Measurements from ENCODE around the gene ADGRF3. TPM values are rescaled to one million over a fixed set of nuclear protein-coding genes. Genes with fewer than 3 reads are reported as not detected.

Gene ADGRF3
- total and polyA plus RNA-seq, 2 of the 8 experiments (the other 6 are each of a cell fraction or from before 2014, with no cell fraction given), result 0.54 to 0.69 TPM

DNA sequence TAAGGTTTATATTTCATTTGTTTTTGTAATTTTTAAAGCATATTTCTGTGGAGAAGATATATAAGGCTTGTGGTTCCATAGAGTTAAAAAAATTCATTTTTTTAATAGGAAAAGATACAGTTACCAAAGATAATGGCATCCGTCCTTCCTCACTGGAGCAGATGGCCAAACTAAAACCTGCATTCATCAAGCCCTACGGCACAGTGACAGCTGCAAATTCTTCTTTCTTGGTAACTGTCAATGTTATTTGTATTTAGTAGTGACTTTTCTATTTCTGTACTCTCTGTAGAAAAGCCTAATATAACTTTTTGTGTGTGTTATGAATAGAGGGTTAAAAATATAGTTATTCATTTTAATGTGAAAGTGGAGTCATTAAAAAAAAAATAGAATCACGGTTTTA is 66.7 kb downstream of the ADGRF3 start:
- no peak overlapping the region for H4K91ac ChIP-seq (replicated peaks; ENCODE audit: insufficient read length, low read length)
- H2AK5ac ChIP-seq (ENCODE audit: low read depth, low read length), result no peak overlapping the region
- H2BK15ac ChIP-seq (ENCODE audit: low read length), result no peak overlapping the region
- ChIA-PET CTCF (ENCODE audit: partially characterized antibody) (interaction anchor here (0.6 kb wide), 1 partner anchor 22 kb away, joined by 3 read pairs; no protein-coding TSS in a partner anchor), POLR2A (ENCODE audit: partially characterized antibody) (interaction anchor here (1.2 kb wide), 1 partner anchor 9 kb away, joined by 3 read pairs; no protein-coding TSS in a partner anchor)
- no peaks in the 10 kb centered on the region for H3K9me3 ChIP-seq (ENCODE audit: insufficient read depth in 2 of 2, low read depth in 1 of 2, low read length in 1 of 2)
- H3K56ac ChIP-seq (replicated peaks; ENCODE audit: insufficient read length, low read depth, low read length), result no peak overlapping the region
- H3K18ac ChIP-seq (ENCODE audit: extremely low read depth, low read length), result no peak overlapping the region
- H3K4me2 ChIP-seq (ENCODE audit: insufficient read depth in 1 of 2, low read depth in 2 of 2, low read length in 2 of 2), result no peak overlapping the region
- no peak overlapping the region for H2BK12ac ChIP-seq (ENCODE audit: low read depth, low read length)
- H3K36me3 ChIP-seq (ENCODE audit: control insufficient read depth in 2 of 4, insufficient read depth in 4 of 4, low read length in 3 of 4), result peaks cover 9 to 51% (median 33%) of the 10 kb centered on the region in 4 experiments; a peak in 7 of 8 replicates
- no peaks in the 10 kb centered on the region for H3K4me1 ChIP-seq (replicated peaks in 1 of 4; ENCODE audit: control insufficient read depth in 3 of 4, insufficient read depth in 4 of 4, low read length in 3 of 4)
- no peak overlapping the region for H4K5ac ChIP-seq (ENCODE audit: insufficient read length, low read depth, low read length)
- no peak overlapping the region for H2AFZ ChIP-seq (ENCODE audit: low read length)
- 97% methylated on average over 3 of the region's 3 CpGs; no CpG with 5 or more reads in 1 of the 2 experiments for WGBS, 2 experiments (ENCODE audit: extremely low coverage in 1 of 2, insufficient coverage in 1 of 2, insufficient read length in 1 of 2, insufficient replicate concordance in 2 of 2, low coverage in 1 of 2, low lambda C conversion rate in 2 of 2, missing lambda C conversion rate in 1 of 2)
- H4K20me1 ChIP-seq (replicated peaks in 1 of 2; ENCODE audit: control insufficient read depth in 1 of 2, insufficient read depth in 2 of 2, low read length in 2 of 2), result no peaks in the 10 kb centered on the region
- FAIRE-seq (no peak), DNase-seq (ENCODE audit: low read depth in 1 of 2, low spot score in 2 of 2) (no peak)
- no peak overlapping the region for H3K4ac ChIP-seq (replicated peaks; ENCODE audit: insufficient read length, low read depth, low read length)
- H3K9ac ChIP-seq (replicated peaks in 1 of 4; ENCODE audit: extremely low read depth in 1 of 4, low read depth in 3 of 4, low read length in 3 of 4), result no peak overlapping the region
- no peak overlapping the region for H2BK120ac ChIP-seq (replicated peaks; ENCODE audit: low read depth, low read length)
- no peak overlapping the region for H3K4me3 ChIP-seq (ENCODE audit: extremely low read depth in 1 of 4, insufficient read depth in 2 of 4, low read depth in 3 of 4, low read length in 4 of 4)
- H4K8ac ChIP-seq (ENCODE audit: extremely low read depth, insufficient read depth, low read length), result no peak overlapping the region
- no peak overlapping the region for H3K27ac ChIP-seq (ENCODE audit: low read depth, low read length)
- H3K79me2 ChIP-seq (ENCODE audit: control insufficient read depth in 1 of 2, insufficient read depth in 2 of 2, low read length in 2 of 2), result no peaks in the 10 kb centered on the region
- H2BK20ac ChIP-seq (ENCODE audit: low read length), result no peak overlapping the region
- no peak overlapping the region for H3K23ac ChIP-seq (ENCODE audit: insufficient read length)
- no peaks in the 10 kb centered on the region for H3K79me1 ChIP-seq (ENCODE audit: low read depth, low read length)
- no peak overlapping the region for H2BK5ac ChIP-seq (ENCODE audit: low read depth, low read length)
- no peak overlapping the region for H3K14ac ChIP-seq (ENCODE audit: insufficient read length)
- no peaks in the 10 kb centered on the region for H3K23me2 ChIP-seq (ENCODE audit: low read depth, low read length)
- no peaks in the 10 kb centered on the region for H3K27me3 ChIP-seq (replicated peaks in 1 of 4; ENCODE audit: control insufficient read depth in 3 of 4, extremely low read depth in 1 of 4, insufficient read depth in 3 of 4, low read length in 3 of 4)
- no peak for TF ChIP-seq CBX8 (IDR thresholded peaks at IDR 0.05; ENCODE audit: borderline replicate concordance, low read depth, low read length)
- no peak for TF ChIP-seq SRF (IDR thresholded peaks at IDR 0.05; ENCODE audit: low read depth, low read length)
- TF ChIP-seq RNF2 (IDR thresholded peaks at IDR 0.05; ENCODE audit: borderline replicate concordance, low read depth, low read length, missing control alignments, poor library complexity, severe bottlenecking), result no peak
- no peak for TF ChIP-seq RFX5 (IDR thresholded peaks at IDR 0.05; ENCODE audit: borderline replicate concordance, low read depth, low read length)
- TF ChIP-seq KDM5A (IDR thresholded peaks at IDR 0.05; ENCODE audit: low read length), result no peak
- TF ChIP-seq JUN (IDR thresholded peaks at IDR 0.05; ENCODE audit: low read depth, low read length), result no peak
- no peak for TF ChIP-seq NANOG (IDR thresholded peaks at IDR 0.05; ENCODE audit: insufficient read depth, low read depth, low read length, poor library complexity, severe bottlenecking)
- no peak for TF ChIP-seq TAF7 (optimal IDR thresholded peaks at IDR 0.05; ENCODE audit: borderline replicate concordance, low read depth, low read length)
- no peak for TF ChIP-seq CTBP2 (IDR thresholded peaks at IDR 0.05; ENCODE audit: borderline replicate concordance, insufficient read depth, insufficient read length, low read length)
- TF ChIP-seq, protein P1, sequence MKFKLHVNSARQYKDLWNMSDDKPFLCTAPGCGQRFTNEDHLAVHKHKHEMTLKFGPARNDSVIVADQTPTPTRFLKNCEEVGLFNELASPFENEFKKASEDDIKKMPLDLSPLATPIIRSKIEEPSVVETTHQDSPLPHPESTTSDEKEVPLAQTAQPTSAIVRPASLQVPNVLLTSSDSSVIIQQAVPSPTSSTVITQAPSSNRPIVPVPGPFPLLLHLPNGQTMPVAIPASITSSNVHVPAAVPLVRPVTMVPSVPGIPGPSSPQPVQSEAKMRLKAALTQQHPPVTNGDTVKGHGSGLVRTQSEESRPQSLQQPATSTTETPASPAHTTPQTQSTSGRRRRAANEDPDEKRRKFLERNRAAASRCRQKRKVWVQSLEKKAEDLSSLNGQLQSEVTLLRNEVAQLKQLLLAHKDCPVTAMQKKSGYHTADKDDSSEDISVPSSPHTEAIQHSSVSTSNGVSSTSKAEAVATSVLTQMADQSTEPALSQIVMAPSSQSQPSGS (IDR thresholded peaks at IDR 0.05; ENCODE audit: low read length), result no peak
- TF ChIP-seq YY1 (IDR thresholded peaks at IDR 0.05; ENCODE audit: low read depth, low read length), result no peak
- TF ChIP-seq KDM1A (IDR thresholded peaks at IDR 0.05; ENCODE audit: borderline replicate concordance, low read length), result no peak
